PFSK-1 (cell line): Measurements from ENCODE around the gene S100B.

ENCODE experiments used
- FOXP2 ChIP-seq: optimal IDR thresholded peaks from 2 replicates; pipeline ENCODE3; 2011; ENCODE audit warnings: borderline replicate concordance, control low read depth, inconsistent platforms; ENCODE audit not compliant: insufficient read depth; ENCODE audit errors: extremely low read length, extremely low read depth
- POLR2AphosphoS5 ChIP-seq: IDR thresholded peaks from 2 replicates; pipeline ENCODE4 v1.6.1; 2012; ENCODE audit warnings: low read depth, mild to moderate bottlenecking, control low read depth, low read length, moderate library complexity
- REST ChIP-seq, 2 experiments: IDR thresholded peaks; 2 replicates each; pipeline versions ENCODE4 v1.6.1 to v1.8.0; 2011 to 2012; ENCODE audit warnings: low read depth in 2 of 2, low read length in 2 of 2, control low read depth in 1 of 2, inconsistent platforms in 1 of 2, mild to moderate bottlenecking in 1 of 2, moderate library complexity in 1 of 2; ENCODE audit not compliant: insufficient read depth in 1 of 2
- SIN3A ChIP-seq: IDR thresholded peaks from 2 replicates; pipeline ENCODE4 v1.6.1; 2012; ENCODE audit warnings: mild to moderate bottlenecking, low read length, moderate library complexity, borderline replicate concordance; ENCODE audit not compliant: insufficient read depth
- TAF1 ChIP-seq: IDR thresholded peaks from 2 replicates; pipeline ENCODE4 v1.6.1; 2012; ENCODE audit warnings: low read length, control low read depth, borderline replicate concordance; ENCODE audit not compliant: insufficient read depth

Gene S100B

DNA sequence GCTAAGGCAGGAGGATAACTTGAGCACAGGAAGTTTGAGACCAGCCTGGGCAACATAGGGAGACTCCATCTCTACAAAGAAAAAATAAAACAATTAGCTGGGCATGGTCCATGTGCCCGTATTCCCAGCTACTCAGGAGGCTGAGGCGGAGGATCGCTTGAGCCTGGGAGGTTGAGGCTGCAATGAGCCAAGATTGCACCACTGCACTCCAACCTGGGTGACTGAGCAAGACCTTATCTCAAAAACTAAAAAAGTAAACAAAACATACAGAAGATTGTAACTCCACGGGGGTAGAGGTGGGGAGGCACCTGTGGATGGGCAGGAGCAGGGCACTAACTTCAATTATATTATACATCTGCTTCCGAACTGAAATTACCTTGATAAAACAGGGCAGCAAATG lies 4.6 kb downstream of the S100B start:
- TF ChIP-seq POLR2AphosphoS5 (no peak), TAF1 (no peak), FOXP2 (no peak), SIN3A (no peak), REST (IDR thresholded peaks at IDR 0.05; ENCODE audit: insufficient read depth in 1 of 2, low read depth in 2 of 2, low read length in 2 of 2) (no peak)

DNA sequence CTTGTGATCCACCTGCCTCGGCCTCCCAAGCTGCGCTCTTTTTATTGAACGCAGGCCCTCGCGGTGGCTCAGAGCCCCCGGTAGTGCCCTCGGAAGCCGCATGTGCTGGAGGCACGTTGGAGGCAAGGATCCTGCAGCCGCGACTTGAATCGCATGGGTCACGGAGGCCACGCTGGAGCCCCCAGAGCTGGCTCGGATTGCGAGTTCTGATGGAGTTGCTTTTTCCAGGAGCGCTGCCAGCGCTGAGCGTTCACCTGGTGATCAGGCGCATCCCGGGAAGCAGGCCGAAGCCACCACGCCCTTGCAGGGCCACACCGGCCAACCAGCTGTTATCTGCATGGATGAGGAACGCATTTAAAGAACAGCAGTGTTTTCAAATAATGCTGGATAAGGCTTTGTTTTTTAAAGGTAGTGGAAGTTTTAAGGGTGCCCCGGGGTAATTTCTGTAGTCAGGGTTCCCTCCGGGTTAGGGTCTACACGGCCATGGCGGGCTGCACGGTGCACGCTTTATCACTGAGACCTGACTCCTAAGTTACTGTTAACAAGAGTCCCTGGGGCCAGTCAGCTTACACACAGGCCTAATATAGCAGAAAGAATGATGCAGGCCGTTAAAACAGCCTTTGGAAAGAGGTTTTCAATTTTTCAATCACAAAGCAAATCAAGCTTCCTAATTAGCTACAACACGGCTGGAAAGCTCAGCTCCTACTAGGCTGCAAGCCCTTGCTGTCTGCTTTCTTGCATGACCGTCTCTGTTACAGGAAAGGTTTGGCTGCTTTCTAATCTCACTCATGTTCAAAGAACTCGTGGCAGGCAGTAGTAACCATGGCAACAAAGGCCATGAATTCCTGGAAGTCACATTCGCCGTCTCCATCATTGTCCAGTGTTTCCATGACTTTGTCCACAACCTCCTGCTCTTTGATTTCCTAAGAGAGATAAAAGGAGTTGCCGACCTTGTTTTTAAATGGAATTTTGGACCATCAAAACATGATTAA lies 6.0 kb downstream of the S100B start:
- no peak for TF ChIP-seq REST (IDR thresholded peaks at IDR 0.05; ENCODE audit: insufficient read depth in 1 of 2, low read depth in 2 of 2, low read length in 2 of 2)
- no peak for TF ChIP-seq TAF1
- no peak for TF ChIP-seq SIN3A
- no peak for TF ChIP-seq POLR2AphosphoS5
- no peak for TF ChIP-seq FOXP2

- TF ChIP-seq SIN3A (no peak), POLR2AphosphoS5 (no peak), TAF1 (no peak), FOXP2 (no peak), REST (IDR thresholded peaks at IDR 0.05; ENCODE audit: insufficient read depth in 1 of 2, low read depth in 2 of 2, low read length in 2 of 2) (no peak)
Observed at GRCh38 chr21:46597896-46598343, 7.0 kb downstream of the S100B start.

- no peak for TF ChIP-seq POLR2AphosphoS5
- TF ChIP-seq FOXP2, result no peak
- no peak for TF ChIP-seq TAF1
- no peak for TF ChIP-seq REST (IDR thresholded peaks at IDR 0.05; ENCODE audit: insufficient read depth in 1 of 2, low read depth in 2 of 2, low read length in 2 of 2)
- no peak for TF ChIP-seq SIN3A
Observed at GRCh38 chr21:46597031-46597430, 7.9 kb downstream of the S100B start.
